Activated naive CD4-positive, alpha-beta T cell treated with Interleukin-2 at 50 U/mL for 16 hours (primary cell): ENCODE data around the gene TMIE.

Experiments used
- DNase-seq: peaks from one replicate; pipeline ENCODE4 v3.0.0-alpha.2; 2020

The TMIE gene, protein sequence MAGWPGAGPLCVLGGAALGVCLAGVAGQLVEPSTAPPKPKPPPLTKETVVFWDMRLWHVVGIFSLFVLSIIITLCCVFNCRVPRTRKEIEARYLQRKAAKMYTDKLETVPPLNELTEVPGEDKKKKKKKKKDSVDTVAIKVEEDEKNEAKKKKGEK

DNA sequence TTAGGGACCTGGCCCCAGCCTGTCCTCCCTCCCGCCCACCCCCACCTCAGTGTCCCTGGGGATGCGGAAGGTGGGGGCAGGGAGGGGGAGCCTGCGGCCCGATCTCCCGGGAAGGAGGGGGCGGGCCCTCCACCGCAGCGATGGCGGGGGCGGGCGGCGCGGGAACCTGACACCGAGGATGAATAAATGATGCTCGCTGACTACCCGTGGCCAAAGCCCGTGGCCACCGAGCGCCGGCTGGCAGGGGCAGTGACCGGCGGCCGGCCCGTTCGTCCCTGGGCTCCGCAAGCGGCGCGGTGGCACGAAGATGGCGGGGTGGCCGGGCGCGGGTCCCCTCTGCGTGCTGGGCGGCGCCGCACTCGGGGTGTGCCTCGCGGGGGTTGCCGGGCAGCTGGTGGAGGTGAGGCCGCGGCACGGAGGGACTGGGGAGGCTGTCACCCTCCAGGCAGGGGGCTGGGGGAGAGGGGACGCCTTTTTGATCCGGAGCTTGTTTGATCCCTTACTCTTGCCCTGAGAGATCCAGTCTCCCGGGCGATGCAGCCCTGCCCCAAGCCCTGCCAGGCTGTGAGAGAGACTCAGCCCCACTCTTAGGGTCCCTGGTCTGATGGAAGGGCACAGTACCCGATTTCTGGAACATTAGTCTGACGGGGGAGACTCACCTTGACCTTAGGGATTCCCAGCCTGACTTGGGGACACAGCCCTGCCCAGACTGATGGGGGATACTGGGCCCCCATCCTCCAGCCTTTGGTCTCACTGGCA, at the start of gene TMIE:
TMIE (plus strand) TSS at position 212 of the 759 bp plus-strand sequence; CDS start at position 308, 96 bp downstream.
- DNase-seq = no peak

DNA sequence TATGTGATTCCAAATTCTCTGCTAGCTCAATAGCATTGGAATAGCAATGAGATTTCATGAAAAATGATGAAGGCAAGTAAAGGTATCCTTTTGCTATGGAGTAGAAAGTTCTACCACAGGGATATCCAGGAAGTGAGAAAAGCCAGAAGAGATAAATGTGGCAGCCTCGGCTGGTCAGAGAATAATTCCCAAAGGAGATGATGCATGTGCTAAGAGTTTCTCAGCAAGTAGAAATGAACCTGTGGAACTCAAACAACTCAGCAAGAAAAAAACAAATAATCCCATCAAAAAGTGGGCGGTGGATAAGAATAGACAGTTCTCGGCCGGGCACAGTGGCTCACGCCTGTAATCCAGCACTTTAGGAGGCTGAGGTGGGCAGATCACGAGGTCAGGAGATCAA, 45.9 kb upstream of the TMIE start:
- DNase-seq = no peak

DNA sequence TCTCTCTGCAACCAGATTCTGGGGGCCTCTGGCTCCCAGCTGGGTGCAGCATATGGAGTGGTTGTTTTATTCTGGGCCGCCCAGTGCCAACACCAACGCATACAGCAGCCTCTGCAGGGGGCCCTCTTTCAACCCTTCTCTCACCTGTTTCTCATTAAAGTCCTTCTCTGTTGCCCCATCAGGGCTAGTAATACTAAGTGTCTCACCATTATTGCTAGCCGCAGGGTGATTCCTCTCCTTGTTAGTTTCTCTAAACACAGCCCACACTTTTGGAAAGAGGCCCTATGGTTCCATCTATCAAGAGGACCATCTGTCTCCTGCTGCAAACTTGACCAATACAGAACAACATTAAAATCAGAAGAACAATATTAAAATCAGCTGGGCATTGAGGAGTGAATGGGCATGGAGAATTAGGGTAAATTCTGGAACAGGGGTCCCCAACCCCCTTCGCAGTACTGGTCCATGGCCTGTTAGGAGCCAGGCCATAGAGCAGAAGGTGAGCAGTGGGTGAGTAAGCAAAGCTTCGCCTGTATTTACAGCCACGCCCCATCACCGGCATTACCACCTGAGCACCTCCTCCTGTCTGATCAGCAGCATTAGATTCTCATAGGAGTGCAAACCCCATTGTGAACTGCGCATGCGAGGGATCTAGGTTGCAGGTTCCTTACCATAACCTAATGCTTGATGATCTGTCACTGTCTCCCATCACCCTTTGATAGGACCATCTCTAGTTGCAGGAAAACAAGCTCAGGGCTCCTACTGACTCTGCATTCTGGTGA, 44.2 kb upstream of the TMIE start:
- DNase-seq = no peak

DNA sequence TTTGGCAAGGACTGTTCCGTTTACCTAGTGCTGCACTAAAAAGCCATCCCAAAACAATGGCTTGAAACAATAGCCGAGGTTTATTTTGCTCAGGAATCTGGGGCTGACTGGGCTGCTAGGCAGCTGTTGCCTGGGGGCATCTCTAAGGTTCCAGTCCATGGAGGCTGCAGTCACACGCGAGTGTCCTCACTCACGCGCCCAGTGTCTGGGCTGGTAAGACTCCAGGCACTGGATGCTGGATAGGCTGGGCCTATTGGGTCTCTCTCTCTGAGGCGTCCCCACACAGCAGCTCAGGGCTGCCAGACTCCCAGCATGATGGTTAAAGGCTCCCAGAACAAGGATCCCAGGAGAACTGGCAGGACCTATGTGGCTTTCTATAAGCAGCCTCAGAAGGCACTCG, 41.9 kb upstream of the TMIE start:
- DNase-seq = no peak

DNA sequence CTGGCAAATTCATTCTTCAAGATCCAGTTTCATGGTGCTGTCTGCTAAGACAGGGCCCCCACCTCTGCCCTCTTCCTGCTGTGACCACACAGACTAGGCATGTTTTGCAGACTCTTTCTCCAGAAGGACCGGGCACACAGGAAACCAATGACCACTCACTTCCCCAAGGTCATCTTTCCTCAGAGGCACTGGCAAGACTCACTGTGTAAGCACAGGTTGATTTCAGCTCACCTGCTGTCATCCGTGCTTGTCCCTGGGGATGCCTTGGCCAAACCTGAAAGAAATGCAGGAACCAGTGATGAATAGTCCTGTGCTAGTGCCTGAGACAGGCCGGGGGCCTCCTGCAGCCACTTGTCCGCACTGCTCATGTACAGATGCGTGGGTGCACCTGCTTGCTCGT, 41.2 kb upstream of the TMIE start:
- no peak for DNase-seq

DNA sequence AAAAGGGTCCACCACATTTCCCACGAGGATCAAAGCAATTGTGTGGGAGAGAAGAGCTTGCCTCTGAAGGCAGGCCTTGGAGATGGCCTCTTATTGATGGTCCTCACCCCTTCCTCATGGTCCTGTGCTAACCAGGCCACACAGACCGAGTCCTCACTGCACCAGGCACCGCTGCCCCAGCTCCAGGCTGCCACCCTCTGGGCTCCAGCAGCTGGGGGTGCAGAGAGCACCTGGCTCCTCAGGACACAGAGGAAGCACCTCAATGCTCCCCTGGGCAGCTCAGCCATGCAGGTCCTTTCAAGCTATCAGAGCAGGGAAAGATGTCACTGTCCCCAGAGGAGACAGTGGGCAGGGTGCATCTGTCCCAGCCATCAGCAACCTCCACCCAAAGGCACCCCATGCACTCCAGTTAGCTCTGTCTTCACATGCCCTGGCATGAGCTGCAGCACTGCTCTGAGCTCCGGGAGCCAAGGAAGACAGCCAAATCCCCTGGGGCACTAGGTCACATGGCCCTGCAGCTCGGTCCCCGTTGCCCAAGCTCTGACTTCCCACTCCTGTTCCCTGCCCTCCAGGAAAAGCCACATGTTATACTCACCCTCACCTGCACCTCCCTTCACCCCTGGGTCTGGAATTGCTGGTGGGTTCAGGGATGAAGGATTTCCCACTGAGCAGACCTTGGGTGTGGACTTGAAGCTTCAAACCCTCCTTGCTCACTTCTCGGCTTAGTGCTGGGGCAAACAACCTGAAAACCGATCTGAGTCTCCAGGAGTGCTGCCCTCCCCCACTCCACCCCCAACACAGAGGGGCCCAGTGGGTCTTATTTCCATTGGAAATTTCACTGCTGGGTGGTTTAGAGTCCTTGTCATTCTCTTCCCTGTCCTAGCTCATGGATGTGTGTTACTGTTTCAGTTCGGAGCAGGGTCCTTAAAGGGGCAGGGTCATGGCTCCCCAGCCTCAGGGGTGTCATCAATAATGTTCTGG, 40.4 kb upstream of the TMIE start:
- no peak for DNase-seq

DNA sequence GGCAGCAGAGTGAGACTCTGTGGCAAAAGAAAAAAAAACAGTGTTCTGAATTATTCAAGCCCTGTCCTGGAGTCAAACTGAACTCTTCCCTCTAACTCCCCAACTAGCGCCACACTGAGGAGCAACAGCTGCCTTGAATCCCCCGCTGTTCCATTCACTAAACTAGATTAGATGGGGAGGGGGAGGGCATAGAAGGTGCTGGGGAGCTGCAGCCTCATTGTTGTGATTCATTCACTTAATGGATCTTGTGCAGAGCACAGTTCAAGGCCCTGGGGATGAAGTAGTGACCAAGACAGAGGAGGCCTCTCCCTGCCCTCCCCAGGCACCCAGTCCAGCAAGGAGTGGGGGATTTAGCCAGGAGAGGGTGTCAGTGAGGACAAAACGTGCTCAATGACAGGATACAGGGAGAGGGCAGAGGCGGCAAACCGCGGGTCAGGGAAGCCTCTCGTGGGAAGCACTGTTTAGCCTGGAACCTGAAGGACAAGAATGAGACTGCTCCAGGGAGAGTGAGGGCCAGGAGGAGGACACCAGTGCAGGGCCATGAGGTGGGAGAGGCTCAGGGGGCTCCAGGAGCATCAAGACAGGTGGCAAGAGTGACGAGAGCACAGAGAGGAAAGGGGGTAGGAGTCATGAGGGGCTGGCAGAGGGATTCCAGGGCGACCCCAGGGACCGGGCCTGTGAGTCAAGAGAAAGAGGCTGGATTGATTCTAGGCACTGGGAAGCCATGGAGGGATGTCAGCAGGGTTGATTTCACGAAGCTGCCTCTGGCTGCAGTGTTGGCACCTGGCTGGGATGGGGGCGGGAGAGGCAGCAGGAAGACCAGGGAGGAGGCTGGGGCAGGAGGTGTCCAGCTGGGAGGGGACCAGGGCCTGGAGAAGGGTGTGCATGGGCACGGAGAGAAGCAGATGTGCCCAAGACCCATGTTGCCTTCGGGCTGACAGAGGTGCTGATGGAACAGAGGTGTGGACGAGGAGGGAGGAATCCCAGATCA, 39.1 kb upstream of the TMIE start:
- DNase-seq = no peak

DNA sequence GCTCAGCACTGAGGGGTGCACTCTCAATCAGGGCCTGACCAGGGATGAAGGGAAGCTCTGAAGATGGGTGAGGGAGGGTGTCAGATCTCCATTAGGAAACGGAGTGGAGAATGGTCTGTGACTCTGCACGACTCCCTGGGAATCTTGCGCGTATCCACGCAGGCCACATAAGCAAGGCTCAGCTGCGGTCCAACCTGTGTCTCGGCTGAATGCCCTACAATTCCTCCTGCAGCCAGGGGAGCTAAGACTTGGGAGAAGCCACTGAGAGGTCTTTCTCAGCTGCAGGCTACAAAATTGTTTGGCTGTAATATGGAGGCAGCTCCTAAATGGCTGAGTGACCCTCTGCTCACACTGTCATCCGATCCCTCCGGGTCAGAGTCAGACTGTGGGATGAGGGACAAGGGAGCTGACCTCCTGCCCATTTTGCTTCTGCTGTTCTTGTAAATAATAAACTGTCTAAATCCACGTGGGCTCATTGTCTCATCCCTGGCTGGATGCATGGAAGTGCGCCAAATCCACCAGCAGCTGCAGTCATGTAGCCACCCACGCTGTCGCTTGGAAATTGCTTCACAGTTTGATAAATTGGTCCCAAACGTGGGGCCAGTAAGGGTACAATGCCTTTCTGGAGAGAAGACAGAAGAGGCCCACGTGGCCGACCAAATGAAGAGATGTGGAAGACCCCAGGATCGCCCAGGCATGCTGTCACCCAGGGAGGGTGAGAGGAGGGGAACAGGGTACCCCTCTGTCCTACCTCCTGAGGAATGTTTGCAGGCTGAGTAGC, 38.2 kb upstream of the TMIE start:
- DNase-seq = no peak

DNA sequence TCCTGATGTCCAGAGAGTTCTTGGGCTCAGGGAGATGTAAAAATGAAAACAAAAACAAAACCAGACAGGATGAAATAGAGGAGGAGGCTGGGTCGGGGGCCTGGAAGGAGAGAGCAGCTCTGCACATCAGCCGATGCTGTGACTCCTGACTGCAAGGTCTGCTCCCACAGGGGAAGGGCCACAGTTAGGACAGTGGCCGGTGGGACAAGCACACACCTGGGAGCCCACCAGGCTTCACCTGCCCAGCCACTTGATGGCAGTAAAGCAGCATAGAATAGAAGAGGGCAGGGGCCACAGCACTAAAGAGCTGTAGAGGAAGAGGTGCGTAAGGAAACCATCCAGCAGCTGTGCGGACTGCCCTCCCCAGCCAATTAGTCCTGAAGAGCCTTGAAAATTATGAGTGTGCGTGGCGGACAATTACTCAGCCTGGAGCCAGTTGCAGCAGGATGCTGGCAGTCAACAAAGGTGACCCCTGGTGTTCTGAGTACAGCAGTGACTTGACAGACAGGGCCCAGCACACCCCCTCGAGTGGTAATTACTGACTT, 37.5 kb upstream of the TMIE start:
- DNase-seq = no peak

DNA sequence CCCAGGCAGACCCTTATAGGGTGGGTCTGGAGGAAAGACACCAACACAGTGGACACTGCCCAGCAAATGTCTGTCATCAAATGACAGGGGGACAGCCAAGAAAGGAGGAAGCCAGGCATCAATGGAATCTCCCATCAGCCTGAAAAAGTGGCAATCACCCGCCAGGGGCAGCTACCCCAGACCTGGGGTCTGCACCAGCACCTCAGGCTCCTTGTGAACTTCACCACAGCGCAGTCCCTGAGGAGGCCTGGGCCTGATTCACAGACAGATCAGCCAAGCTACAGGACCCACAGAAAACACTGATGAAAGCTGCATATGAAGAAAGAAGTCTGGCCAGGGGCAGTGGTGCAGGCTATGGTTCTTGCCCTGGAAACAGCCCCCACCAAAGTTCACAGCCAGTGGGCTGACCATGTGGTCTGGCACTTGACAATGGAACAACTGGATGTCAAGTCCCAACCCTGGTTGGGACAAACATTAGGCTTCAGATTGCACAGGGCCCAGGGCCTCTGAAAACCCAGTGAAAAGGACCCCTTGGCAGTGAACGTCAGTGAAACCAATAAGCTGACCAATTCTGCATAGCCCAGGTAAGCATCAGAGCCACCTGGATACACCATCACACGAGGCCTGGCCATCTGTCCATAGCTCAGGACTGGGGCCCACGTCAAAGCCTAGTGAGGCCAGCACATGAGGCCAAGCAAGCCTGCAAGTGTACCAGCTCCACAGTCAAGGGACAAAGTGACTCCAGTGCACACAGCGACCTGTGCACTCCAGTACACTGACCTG, 36.8 kb upstream of the TMIE start:
- no peak for DNase-seq

DNA sequence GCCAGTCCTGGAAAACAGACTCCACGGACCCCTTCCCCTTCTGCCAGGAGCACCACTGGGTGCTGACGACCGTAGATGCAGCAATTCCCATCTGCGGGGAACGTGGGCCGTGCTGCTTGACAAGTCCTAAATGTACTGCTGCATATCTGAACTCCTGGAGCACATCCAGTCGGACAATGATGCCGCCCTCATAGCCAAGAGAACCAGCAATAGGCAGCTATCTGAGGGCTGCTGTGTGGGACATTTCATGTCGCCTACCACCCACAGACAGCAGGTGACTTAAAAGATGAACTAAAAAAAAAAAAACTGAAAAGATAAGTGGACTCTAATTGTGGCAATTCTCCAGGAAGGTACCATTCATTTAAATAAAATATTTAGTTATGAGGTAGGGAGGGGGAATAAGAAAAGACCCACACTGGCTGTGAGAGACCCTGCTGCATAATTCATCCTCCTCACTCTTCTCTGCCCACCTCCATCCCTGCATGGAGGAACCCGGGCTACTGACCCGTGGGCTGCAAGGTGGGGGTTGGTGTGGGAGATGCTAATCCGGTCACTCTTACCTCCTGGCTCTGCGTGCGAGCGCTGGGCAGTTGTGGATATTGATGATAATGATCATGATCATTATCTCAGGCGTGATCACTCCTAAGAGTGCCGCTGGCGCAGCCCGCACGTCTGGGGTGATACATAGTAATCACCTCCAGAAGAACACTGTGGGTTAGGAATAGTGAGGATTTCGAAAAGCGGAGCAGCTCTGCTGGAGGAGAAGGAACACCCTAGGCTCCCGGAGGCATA, 36.0 kb upstream of the TMIE start:
- no peak for DNase-seq

DNA sequence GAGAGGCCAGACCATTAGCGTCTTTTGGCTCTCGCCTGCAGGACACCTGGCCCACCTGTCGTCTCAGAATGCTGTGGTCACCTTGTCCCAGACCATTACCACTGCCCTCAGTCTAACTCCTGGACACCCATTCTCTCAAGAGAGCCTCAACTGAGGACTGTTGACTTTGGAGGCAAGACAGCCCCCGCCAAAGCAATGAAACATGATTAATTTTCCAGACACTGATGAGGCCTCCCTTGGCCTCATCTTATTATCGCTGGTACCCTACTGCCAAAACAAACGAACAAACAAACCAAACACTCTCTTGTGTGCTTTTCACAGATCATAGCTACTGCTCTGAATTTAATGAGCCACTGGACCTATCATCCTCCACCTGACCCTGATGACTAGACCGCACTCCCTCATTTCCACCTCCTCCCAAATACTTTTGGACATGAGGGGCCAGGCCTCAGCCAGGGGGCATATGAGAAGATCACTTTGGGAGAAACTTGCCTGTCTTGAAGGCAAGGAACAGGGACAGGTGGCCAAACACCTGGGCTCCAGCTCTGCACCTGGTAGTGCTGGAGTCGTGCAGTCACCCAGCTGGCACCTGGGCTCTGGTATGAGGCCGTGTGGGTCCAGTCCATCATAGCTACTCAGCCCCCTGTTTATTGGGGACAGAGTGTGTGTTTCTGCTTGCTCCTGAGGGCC, 35.3 kb upstream of the TMIE start:
- DNase-seq = no peak

DNA sequence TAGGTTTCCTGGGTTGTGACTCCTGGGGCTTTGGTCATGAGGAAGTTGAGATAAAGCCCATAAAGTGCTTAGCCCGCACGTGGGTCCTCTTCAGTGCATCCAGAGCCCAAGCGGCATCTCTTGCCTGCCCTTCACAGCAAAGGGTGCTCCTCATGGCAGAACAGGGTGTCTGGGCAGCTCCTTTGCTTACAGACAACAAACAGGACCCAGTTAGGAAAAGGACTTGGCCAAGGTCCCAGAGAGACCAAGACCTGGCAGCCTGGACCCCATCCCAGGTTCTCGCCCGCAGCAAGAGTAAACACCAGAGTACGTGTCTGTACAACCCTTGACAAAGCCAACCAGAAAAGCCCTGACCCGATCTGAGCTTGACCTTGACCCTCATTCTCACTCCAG, 34.7 kb upstream of the TMIE start:
- DNase-seq = no peak

DNA sequence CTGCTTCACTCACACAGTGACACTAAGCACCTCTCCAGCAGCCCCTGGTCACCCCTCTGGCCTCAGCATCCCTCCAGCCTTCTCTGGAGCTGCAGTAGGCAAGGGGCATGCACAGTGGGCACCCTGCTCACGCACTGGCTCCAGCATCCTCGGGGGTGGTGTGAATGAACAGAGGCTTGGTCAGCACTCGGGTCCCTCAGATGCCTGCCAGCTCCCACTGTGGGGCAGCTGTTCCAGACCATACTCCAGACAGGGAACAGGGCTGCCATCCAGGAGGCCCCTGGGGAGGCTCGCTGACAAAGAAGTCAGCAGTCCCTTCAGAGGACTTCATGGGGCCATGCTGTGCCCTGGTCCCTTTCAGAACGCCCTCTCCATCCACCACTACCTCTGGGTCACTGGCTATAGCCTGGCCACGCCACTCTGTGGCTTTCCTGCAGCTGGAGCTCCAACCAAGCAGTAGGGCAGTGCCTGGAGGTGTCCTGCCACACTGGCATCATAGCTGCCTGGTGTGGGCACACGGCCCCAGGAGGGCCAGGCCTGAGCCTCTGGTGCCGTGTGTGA, 34.1 kb upstream of the TMIE start:
- DNase-seq = no peak

DNA sequence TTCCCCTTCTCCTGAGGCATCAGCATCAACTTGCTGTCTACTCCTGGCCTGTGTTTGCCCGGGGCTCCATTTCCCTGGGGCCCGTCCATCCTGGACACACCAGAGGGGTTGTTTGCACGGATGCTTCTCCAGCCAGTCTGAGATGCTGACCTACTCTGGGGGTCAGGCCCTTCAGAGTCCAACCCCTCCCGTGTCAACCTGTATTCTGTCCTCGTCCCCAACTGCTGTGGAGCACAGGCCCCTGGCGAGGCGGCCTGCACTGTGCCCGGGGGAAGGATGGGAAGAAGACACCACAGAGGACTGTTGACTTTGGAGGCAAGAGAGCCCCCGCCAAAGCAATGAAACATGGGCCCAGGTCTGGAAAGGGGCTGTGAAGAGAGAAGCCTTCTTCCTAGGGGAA, 33.5 kb upstream of the TMIE start:
- no peak for DNase-seq

DNA sequence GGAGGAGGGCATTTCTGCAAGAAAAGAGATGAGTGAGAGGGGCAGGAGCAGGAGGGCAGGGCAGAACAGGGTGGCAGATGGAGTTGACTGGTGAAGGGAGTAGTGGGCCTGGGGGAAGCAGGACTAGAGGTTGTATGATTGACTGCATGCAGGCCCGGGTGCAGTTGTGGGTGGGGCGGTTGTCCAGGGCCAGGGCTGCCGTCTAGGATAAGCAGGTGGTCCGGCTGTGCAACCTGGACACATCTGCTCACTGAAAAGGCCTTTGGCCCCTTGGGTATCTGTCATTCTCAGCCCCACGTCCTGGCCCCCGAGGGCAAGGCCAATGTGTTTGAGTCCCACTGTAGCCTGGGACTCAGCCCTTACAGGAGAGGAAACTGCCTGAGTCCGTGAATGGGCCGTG, 33.1 kb upstream of the TMIE start:
- DNase-seq = no peak

DNA sequence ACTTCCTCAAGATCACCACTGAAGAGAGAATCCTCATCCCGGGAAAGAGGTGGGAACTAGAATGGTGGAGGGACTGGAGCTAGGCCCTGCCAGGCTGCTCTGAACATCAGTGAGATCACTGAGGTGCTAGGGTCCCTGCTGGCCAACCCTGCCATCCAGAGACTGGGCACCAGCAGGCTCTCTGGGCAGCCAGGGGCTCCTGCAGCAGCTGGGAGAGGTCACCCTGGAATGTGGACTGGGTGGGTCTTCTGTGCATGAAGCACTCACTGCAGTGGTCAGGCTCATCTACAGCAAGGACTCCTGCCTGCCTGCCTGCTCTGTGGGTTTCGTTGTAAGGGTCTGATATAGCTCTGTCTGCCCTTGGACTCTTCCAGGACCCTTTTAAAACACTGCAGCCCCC, 32.6 kb upstream of the TMIE start:
- peak; percentile 0 for DNase-seq
